GM18951 (cell line): Measurements from ENCODE around the gene DOCK9.

Experiments used
- POLR2A ChIP-seq: IDR thresholded peaks from 4 replicates; pipeline ENCODE4 v1.6.1; 2011; ENCODE audit warnings: mild to moderate bottlenecking; ENCODE audit not compliant: insufficient read length, insufficient read depth; ENCODE audit errors: extremely low read depth
- in situ Hi-C: fragments of 300-500 bp; cut with MboI; formaldehyde crosslinking; loops from one replicate; pipeline ENCODE4 v1.12.0; 2022; ENCODE audit warnings: low sequenced_read_pairs, mixed read lengths, inconsistent platforms; ENCODE audit not compliant: unreplicated experiment

The DOCK9 gene

DNA sequence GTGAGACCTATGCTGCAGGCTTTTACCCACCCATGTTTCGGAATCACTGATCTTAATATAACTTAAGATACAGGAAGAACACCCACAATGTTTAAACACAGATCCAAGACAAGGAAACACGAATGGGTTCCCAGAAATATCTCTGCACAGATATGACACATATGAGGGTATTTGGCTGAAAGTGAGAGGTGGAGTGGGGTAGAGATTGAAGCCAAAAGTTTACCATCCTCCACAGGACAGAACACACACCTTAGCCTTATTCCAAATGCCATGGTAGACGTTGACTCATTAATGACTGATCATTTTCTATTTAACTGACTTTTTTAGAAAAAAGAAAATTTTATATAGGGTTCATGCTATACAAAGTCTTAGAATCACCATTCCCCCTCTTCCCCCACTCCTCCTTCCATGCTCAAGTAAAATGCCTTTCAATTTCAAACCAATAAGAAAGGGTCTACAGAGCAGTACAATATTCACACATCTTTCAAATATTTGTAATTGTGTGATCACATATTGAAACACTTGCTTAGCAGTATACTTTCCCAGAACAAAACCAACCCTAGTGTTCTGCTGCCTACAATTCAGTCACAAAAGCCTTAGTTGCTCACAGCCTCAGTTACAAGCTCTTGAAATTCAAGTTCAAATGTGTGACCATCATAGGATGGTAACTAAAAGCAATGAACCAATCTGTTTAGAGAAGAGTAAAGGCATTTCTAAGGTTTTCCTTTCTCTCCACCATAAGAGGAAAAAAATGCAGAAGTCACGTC is 11.8 kb upstream of the DOCK9 start:
- no peak for TF ChIP-seq POLR2A
- in situ Hi-C loops, result no loop called here

GRCh38 chr13:98988780-98989179 is 10.9 kb upstream of the DOCK9 start:
- in situ Hi-C loops, result no loop called here
- no peak for TF ChIP-seq POLR2A

GRCh38 chr13:98988277-98988676 is 10.4 kb upstream of the DOCK9 start:
- TF ChIP-seq POLR2A, result no peak
- in situ Hi-C loops, result no loop called here

- in situ Hi-C loops, result no loop called here
- no peak for TF ChIP-seq POLR2A
Observed at GRCh38 chr13:98987275-98987674, 9.4 kb upstream of the DOCK9 start.

DNA sequence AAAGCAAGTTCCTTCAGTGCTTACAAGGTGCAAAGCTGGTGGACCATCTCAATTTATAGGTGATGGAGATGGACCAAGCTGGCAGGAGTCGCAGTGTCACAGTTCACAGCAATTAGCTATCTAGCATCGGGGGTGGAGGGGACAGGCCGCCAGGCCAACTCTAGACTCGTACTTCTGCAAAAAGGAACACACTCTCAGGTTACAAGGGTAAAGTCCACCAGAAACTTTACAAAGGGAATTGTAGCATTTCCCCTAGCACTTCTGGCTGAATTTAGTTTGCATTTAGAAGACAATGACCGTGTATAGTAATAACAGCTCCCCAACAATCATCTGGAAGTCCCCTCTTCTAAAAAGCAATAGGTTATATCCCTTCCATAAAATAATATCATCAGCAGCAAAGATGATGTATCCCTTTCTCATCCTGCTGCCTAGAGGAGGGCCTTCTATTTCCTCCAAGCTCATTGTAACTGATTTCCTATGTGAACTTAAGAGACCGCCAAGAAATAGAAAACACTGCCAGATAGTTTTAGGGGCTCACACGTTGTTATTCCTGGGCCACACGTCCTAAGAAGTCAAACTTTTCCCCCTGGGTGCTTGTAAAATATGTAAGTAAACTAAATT is 8.5 kb upstream of the DOCK9 start:
- TF ChIP-seq POLR2A, result no peak
- in situ Hi-C loops, result no loop called here

DNA sequence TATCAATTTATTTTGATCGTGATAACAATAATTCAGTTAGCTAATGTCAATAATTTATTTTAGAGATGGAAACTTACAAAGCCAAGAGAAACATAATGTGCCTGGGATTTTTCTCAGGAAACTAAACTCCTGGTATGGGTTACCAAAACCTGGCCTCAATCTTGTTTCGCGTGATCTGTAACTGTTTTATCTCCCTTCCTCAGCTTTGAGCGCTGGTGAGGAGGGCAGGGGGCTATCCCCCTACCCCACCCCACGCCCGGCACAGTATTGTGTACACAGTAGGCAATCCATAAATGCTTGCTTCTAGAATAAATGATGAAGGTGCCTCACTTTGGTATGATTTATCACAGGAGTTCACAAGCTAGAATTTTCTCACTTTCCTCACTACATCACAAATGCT is 7.7 kb upstream of the DOCK9 start:
- in situ Hi-C loops, result no loop called here
- no peak for TF ChIP-seq POLR2A

DNA sequence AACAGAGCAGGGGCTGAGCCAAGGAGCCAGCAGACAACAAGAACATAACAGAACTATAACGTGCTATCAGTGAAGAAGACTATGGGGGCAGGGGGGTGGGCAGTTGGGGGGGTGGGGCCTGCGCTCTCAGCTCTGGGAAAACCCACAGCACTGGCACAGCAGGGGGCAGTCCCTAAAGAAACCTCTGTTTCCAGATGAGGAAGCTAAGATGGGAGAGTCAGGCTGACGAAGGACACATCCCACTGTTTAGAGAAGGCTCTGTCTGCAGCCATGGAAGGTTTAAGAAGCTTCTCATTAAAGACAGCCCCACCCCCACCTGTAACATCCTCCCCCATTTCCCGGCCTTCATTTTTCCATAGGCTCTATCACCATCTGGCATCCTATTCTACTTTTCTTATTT is 7.1 kb upstream of the DOCK9 start:
- no peak for TF ChIP-seq POLR2A
- in situ Hi-C loops, result no loop called here

DNA sequence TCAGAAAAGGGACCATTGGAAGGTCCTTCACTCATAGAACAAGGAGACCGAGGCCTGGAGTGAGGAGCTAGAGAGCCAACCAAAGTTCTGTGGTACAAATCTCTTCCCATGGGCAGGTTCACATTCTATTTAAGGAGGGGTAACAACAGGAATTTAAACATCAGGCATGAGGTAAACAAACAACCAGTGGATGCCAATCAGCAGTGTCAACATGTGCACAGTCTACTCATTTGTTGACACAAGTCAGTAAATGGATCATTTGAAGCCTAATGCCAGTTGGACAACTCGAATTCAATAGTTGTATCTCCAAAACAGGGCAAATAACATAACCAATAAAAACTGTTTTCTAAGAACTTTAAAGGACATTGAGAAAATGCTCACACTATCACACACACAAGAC is 6.3 kb upstream of the DOCK9 start:
- in situ Hi-C loops, result no loop called here
- no peak for TF ChIP-seq POLR2A

GRCh38 chr13:98983182-98983581 is 5.3 kb upstream of the DOCK9 start:
- TF ChIP-seq POLR2A, result no peak
- in situ Hi-C loops, result no loop called here

GRCh38 chr13:98981369-98982080 is 3.7 kb upstream of the DOCK9 start:
- in situ Hi-C loops, result no loop called here
- no peak for TF ChIP-seq POLR2A

- in situ Hi-C loops, result no loop called here
- no peak for TF ChIP-seq POLR2A
Observed at GRCh38 chr13:98979012-98979660, 1.3 kb upstream of the DOCK9 start.

DNA sequence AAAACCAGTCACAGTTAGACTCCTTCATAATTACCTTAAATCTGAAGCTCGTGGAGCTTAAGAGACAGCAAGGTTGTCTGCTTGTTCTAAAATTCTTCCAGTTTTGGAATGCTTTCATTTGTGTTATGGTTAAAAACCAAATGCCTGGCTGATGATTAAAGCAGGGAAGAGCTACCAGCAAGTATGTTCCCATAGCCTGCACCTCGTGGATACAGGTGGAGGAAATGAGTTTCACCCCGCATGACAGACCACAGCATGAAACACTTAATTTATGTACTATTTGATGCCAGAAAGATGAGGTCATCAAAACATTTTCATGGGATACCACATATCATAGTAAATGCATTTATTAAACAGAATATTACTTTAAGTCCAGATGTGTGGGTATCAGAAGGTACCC is 416 bp upstream of the DOCK9 start:
- in situ Hi-C loops, result no loop called here
- TF ChIP-seq POLR2A, result no peak

GRCh38 chr13:98976941-98977340 is 923 bp downstream of the DOCK9 start:
- in situ Hi-C loops, result no loop called here
- TF ChIP-seq POLR2A, result no peak
